GM06990 (cell line): ENCODE data around the gene ZBTB12.
"Not testable (repeated sequence)": the region's sequence is repeated elsewhere in the genome, so short reads cannot be mapped to it uniquely, and the experiment has no call there.

Experiments
- DNase-seq: peaks from one replicate; pipeline ENCODE4 v3.0.0-alpha.2; 2011; ENCODE audit not compliant: insufficient read length; ENCODE audit errors: extremely low read depth
- H3K27me3 ChIP-seq: replicated peaks from 2 replicates; pipeline ENCODE4 v1.6.0; 2011; ENCODE audit warnings: low read length; ENCODE audit not compliant: control insufficient read depth, insufficient read depth
- H3K36me3 ChIP-seq: 2 replicates; pipeline ENCODE4 v1.5.1; 2011; ENCODE audit warnings: low read length; ENCODE audit not compliant: control insufficient read depth, insufficient read depth
- H3K4me3 ChIP-seq: replicated peaks from 2 replicates; pipeline ENCODE4 v1.5.1; 2011; ENCODE audit warnings: low read depth, mild to moderate bottlenecking, control low read depth, low read length
- CTCF ChIP-seq: IDR thresholded peaks from 2 replicates; pipeline ENCODE4 v1.5.1; 2011; ENCODE audit warnings: low read length, control low read depth, mild to moderate bottlenecking, inconsistent platforms; ENCODE audit not compliant: insufficient read depth, poor library complexity, severe bottlenecking

ZBTB12 gene

GRCh38 chr6:31940256-31940664 is 38.4 kb upstream of the ZBTB12 start:
- DNase-seq, result no peak
- H3K27me3 ChIP-seq, result peaks cover 1% of the 10 kb centered on the region; the same call in 1 of the 2 replicates
- H3K4me3 ChIP-seq, result no peak overlapping the region
- no peak for TF ChIP-seq CTCF
- no peaks in the 10 kb centered on the region for H3K36me3 ChIP-seq

- no peaks in the 10 kb centered on the region for H3K36me3 ChIP-seq
- no peak for DNase-seq
These were observed 33.9 kb upstream of the ZBTB12 start for GRCh38 chr6:31935823-31936222.

GRCh38 chr6:31935021-31935420 is 33.1 kb upstream of the ZBTB12 start:
- Histone ChIP-seq H3K4me3 (no peak overlapping the region), H3K27me3 (no peaks in the 10 kb centered on the region; the same call in 1 of the 2 replicates), H3K36me3 (no peaks in the 10 kb centered on the region)
- DNase-seq, result no peak
- TF ChIP-seq CTCF, result no peak

More at GRCh38 chr6:31935823-31936222, 33.9 kb upstream of the ZBTB12 start:
- no peak for TF ChIP-seq CTCF
- H3K4me3 ChIP-seq, result no peak overlapping the region
- H3K27me3 ChIP-seq, result no peaks in the 10 kb centered on the region; the same call in 1 of the 2 replicates

GRCh38 chr6:31933537-31933936 is 31.7 kb upstream of the ZBTB12 start:
- DNase-seq, result no peak
- no peak overlapping the region for H3K4me3 ChIP-seq
- no peaks in the 10 kb centered on the region; the same call in 1 of the 2 replicates for H3K27me3 ChIP-seq
- no peaks in the 10 kb centered on the region for H3K36me3 ChIP-seq
- no peak for TF ChIP-seq CTCF

- H3K4me3 ChIP-seq, H3K36me3 ChIP-seq, H3K27me3 ChIP-seq, DNase-seq: not testable (repeated sequence)
These were observed 30.3 kb upstream of the ZBTB12 start for GRCh38 chr6:31932137-31932536.

- no peak for TF ChIP-seq CTCF
- Histone ChIP-seq H3K36me3 (no peaks in the 10 kb centered on the region), H3K27me3 (no peaks in the 10 kb centered on the region; the same call in 1 of the 2 replicates), H3K4me3 (no peak overlapping the region)
- no peak for DNase-seq
These were observed 29.1 kb upstream of the ZBTB12 start for GRCh38 chr6:31930962-31931361.
